Measurements from ENCODE around the gene ZDHHC19.
"Not testable (repeated sequence)": the region's sequence is repeated elsewhere in the genome, so short reads cannot be mapped to it uniquely, and the experiment has no call there.

Gene ZDHHC19

GRCh38 chr3:196175722-196176121 lies 35.5 kb downstream of the ZDHHC19 start:
- DNase-seq: no peak

DNA sequence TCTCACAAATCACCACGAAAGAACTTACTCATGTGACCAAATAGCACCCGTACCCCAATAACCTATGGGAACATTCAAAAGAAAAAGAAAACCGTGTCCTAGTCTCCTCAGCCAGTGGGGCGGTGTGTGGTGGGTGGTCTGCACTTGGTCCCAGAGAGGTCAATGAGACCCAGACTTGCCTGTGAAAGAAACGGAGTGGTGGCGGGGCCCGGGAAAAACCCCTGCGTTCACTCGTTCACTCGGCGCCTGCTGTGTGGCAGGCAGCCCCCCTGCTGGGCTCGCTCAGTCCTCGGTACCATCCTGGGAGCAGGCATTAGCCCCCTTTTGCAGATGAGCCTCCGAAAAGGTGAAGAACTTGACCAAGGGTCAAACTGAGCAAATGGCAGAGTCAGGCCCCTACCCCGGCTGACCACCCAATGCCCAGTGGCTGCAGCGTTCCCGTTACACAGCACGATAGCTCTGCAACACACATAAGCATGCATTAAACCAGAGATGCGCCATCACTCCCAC lies 36.0 kb downstream of the ZDHHC19 start:
- DNase-seq: no peak

- DNase-seq: no peak
Observed at GRCh38 chr3:196174652-196175051, 36.5 kb downstream of the ZDHHC19 start.

DNA sequence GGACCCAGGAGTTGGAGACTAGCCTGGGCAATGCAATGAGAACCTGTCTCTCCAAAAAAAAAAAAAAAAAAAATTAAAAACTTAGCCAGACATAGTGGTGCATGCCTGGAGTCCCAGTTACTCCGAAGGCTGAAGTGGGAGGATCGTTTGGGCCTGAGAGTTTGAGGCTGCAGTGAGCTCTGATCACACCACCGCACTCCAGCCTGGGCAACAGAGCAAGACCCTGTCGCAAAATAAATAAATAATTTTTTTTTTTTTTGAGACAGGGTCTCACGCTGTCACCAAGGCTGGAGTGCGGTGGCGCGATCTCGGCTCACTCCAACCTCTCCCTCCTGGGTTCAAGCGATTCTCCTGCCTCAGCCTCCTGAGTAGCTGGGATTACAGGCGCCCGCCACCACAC lies 40.9 kb downstream of the ZDHHC19 start:
- DNase-seq: not testable (repeated sequence)

DNA sequence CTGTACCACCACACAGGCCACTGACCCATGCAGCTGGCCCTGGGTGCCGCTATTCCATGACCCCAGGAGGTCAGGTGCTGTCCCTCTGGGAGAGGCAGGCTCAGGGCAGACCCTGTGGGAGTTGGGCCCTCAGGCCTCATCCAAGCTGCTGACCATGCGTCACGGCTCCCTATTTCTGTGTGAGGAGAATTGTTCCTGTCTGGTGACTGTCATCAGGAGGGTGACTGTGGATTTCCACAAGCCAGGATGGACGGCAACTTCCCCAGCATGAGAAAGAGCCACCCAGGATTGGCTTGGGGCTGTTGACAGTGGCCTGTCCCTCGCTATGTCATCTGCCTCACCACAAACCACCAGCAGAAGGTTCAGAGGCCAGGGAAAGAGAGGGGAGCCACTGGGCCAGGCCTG lies 41.4 kb downstream of the ZDHHC19 start:
- DNase-seq: no peak

DNA sequence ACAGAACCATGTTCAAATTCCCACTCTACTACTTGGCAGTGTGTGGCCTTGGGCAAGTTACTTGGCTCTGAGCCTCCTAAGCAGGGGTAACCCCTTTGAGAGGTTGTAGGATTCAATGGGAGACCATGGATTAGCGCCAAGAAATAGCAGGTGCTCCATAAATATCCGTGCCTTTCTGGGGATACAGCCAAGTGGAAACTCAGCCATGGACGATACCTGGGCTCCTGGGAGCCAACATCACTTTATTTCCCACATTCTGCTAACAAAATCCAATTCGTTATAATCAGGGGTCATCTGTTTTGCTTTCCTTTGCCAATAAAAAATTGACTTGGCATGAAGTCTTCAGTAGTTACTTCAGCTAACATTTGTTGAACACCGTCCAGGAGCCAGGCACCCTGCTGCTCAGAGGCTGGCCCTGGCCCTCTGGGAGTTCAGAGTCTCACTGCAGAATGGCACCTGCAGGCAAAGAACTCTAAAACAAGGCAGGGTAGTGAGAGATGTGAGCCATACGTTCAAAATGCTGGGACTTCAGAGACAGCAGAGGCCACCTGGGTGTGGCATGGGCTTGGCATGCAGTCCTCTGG lies 42.3 kb downstream of the ZDHHC19 start:
- no peak for DNase-seq

DNA sequence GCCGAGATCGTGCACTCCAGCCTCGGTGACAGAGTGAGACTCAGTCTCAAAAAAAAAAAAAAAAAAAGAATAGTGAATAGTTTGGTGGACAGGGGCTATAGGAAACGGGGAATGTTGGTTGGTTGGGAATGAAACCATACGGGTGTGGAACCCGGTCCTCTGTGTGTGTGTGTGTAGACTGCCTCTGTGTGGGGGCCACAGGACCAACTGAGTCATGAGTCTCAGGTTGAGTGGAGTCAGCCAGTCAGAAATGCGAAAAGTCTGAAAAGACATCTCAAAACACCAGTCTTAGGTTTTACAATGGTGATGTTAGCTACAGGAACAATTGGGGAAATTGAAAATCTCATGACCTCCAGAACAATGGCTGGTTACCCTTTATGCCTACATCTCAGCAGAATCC lies 44.5 kb downstream of the ZDHHC19 start:
- DNase-seq: no peak

DNA sequence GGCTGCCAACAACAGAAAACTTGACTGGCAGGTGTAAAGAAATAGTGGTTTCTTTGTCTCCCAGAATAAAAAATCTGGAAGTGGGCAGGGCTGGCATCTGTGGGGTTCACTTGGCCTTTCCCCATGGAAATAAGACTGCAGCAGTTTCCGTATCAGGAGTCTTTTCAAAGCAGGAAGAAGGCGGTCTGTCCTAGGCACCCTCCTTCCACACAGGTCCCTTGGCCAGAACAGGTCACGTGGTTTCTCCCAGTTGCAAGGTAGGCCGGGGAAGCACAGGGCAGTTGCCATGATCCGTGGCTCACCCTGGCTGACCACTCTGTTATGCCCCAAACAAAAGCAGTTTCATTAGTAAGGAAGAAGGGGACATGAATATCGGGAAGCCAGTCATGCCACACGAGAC lies 45.4 kb downstream of the ZDHHC19 start:
- DNase-seq: no peak

- not testable (repeated sequence) for DNase-seq
Observed at GRCh38 chr3:196165006-196165575, 46.1 kb downstream of the ZDHHC19 start.

DNA sequence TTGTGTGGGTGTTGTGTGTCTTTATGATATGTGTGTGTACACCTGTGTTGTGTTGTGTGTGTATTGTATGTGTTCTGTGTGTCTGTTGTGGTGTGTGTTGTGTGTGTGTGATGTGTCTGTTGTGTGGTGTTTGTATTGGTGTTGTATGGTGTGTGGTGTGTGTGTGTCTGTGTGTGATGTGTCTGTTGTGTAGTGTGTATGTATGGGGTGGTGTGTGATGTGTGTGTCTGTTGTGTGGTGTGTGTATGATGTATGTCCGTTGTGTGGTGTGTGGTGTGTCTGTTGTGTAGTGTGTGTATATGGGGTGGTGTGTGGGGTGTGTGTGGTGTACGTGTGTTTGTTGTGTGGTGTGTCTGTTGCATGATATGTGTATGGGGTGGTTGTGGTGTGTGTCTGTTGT lies 46.6 kb downstream of the ZDHHC19 start:
- DNase-seq: no peak

DNA sequence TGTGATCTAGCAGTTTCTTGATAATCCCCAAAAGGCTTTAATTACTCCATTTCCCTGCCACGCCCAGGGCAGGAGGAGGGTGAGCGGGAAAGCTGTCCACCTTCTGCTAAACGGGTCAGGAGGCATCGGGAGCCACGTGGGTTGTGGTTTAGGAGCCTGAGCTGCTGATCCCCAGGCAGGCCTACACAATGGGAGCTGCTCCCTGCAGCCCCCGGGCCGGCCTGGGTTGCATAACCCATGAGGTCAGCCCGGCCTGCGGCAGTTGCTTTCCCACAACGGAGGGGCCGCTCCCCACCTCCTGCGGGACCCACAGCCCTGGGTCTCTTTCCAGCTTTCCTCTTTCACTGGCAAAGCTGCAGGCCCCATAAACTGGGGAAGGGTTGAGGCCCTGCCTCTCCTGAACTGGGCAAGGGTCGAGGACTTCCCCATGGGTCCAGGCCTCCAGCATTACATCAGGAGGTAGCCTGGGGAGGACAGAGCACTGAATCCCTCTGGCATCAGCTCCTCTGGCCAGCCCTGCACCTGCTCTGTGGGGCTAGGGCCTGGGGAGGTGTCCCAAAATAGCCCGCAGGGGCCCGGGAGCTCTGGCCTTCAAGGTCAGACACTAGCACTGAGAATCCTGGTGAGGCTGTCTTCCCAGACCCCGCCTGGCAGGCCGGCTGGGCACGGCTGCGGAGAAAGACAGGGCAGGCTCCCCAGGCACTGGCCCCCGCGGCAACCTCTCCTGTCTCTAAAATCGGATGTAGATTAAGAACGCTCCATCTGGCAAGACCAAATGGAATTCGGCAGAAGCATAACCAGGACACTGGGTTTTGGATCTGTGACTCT lies 47.3 kb downstream of the ZDHHC19 start:
- DNase-seq: no peak

DNA sequence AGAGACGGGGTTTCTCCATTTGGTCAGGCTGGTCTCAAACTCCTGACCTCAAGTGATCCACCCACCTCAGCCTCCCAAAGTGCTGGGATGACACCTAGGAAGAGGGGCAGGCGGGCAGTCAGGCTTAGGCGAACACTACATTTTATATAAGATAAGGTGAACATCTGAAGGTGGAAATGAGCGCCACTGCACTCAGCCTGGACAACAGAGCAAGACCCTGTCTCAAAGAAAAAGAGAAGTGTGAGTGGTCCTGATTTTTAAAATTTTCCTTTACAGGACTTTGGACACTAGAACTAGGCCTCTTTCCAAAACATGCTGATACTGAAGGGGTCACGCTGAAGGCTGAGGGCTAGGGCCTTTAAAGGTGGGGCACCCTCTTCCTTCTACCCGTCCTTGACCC lies 48.0 kb downstream of the ZDHHC19 start:
- DNase-seq: no peak

GRCh38 chr3:196162679-196163078 lies 48.5 kb downstream of the ZDHHC19 start:
- DNase-seq: no peak

DNA sequence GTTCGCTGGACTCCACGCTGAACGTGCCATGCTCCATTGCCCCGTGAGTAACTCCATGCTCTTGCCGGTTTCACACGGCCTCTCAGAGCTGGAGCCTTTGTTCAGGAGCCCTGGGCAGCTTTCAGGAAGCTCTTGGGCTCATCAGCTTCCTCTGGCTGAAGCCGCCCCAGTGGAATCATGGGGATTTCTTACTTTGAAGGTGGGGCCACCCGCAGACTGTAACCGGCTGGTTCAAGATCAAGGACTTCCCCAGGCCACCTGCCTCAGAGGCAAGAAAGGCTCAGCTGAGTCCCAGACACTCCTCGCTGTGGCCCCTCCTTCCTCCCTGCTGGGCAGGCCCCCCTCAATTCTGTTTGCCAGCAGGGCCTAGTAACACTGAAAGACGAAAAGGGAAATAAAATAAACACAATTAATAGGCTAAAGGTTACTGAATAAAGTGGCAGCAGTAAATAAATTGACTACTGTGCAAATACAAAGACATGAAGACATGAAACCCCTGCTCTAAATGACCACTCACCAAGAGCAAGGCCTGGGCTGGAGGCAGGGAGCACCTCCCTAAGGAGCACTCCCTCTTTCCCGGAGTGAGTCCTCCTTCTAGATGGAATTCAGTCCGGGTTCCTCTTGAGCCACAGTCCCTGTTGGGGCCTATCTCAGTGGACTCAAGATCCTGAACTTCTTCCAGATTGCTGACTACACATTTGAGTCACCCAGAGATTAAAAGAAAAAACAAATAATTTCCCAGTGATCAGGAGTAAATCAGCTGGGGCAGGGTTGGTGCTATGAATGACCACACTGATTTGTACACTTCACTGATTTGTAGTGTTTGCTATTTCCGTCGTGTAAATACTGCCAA lies 51.0 kb downstream of the ZDHHC19 start:
- no peak for DNase-seq

GRCh38 chr3:196159526-196159925 lies 51.7 kb downstream of the ZDHHC19 start:
- DNase-seq: no peak

GRCh38 chr3:196156160-196156559 lies 55.0 kb downstream of the ZDHHC19 start:
- DNase-seq: no peak

- no peak for DNase-seq
Observed at GRCh38 chr3:196150481-196150880, 60.7 kb downstream of the ZDHHC19 start.

DNA sequence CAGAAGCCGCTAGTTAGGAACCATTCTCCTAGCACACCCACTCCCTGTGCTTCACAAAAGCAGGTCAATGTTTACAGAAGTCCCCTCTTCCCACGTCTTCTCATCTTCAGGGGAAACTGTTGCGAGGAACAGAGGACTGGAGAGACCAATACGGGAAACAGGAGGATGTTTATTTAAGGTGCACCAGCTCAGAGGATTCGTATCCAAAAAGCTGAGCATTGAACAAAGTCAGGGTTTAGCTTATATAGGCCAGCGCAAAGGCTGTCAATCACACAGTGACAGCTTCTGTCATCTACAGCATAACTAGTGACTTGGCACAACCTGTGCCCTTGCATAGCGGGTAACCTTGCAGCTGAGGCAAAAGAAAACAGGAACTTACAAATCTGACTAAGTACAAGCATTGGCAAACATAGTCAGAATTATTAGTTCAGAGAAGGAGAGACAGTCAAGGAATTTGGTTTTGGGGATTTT lies 61.3 kb downstream of the ZDHHC19 start:
- DNase-seq: no peak

DNA sequence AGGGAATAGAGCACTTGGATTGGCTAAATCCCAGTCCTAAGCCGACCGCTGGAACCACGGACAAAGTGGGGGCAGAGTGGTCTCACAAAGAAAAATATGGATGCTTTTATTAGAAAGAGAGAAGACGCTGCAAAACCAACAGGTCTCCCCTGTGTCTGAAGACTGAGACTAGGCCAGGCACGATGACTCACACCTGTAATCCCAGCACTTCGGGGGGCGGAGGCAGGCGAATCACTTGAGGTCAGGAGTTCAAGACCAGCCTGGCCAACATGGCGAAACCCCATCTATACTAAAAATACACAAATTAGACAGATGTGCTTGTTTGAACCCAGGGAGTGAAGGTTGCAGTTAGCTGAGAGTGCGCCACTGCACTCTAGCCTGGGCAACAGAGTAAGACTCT lies 61.8 kb downstream of the ZDHHC19 start:
- DNase-seq: no peak

Data from SHP77 (cell line).